ENCODE measurements around the gene OVAAL.

OVAAL gene

GRCh38 chr1:180606155-180606554, 47.4 kb downstream of the OVAAL start:
- no peak for DNase-seq (ENCODE audit: low read depth)

GRCh38 chr1:180609643-180610555, 51.1 kb downstream of the OVAAL start:
- no peak for DNase-seq (ENCODE audit: low read depth)

- no peak for DNase-seq (ENCODE audit: low read depth)
Observed at GRCh38 chr1:180610556-180611015, 51.8 kb downstream of the OVAAL start.

GRCh38 chr1:180611016-180611930, 52.5 kb downstream of the OVAAL start:
- no peak for DNase-seq (ENCODE audit: low read depth)

- no peak for DNase-seq (ENCODE audit: low read depth)
Observed at GRCh38 chr1:180612632-180613031, 53.9 kb downstream of the OVAAL start.

- no peak for DNase-seq (ENCODE audit: low read depth)
Observed at GRCh38 chr1:180614730-180615129, 56.0 kb downstream of the OVAAL start.

GRCh38 chr1:180615493-180616290, 56.9 kb downstream of the OVAAL start:
- DNase-seq (ENCODE audit: low read depth): no peak

Data from activated T-helper 1 cell treated with Interleukin-2 at 50 U/mL for 16 hours (primary cell).